Measurements from ENCODE around the gene PDGFRB.

DNA sequence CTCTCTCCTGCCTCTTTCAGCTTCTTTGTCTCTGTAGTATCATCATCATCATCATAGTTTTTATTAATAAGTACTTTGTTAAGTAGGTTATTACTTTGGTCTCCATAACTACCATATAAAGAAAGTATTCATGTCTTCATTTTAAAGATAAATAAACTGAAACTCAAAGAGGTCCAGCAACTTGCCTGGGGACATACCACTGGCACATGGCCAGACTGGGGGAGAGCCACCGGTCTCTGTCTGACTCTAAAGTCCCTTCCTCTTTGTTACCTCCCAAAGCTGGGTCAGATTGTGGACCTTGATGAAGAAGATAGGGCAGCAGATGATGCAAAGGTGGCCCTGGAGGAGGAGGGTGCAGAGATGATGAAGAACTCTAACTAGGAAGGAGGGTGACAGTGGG is 19.4 kb upstream of the PDGFRB start:
- TF ChIP-seq, protein P1, sequence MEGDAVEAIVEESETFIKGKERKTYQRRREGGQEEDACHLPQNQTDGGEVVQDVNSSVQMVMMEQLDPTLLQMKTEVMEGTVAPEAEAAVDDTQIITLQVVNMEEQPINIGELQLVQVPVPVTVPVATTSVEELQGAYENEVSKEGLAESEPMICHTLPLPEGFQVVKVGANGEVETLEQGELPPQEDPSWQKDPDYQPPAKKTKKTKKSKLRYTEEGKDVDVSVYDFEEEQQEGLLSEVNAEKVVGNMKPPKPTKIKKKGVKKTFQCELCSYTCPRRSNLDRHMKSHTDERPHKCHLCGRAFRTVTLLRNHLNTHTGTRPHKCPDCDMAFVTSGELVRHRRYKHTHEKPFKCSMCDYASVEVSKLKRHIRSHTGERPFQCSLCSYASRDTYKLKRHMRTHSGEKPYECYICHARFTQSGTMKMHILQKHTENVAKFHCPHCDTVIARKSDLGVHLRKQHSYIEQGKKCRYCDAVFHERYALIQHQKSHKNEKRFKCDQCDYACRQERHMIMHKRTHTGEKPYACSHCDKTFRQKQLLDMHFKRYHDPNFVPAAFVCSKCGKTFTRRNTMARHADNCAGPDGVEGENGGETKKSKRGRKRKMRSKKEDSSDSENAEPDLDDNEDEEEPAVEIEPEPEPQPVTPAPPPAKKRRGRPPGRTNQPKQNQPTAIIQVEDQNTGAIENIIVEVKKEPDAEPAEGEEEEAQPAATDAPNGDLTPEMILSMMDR (optimal IDR thresholded peaks at IDR 0.05 in 1 of 3, IDR thresholded peaks at IDR 0.05 in 1 of 3, conservative IDR thresholded peaks at IDR 0.05 in 1 of 3; ENCODE audit: extremely low read depth in 1 of 3, insufficient read depth in 2 of 3, low read length in 3 of 3), result no peak
- TF ChIP-seq EZH2 (IDR thresholded peaks at IDR 0.05; ENCODE audit: low read length), result no peak
